ENCODE data around the gene ZNF326.
"Not testable (repeated sequence)": the region's sequence is repeated elsewhere in the genome, so short reads cannot be mapped to it uniquely, and the experiment has no call there.

The ZNF326 gene

GRCh38 chr1:89958851-89959654 lies 35.9 kb upstream of the ZNF326 start:
- peaks cover 4% of the 10 kb centered on the region for H3K9me3 Mint-ChIP-seq
- no peak overlapping the region for H3K27ac Mint-ChIP-seq
- peaks cover 2% of the 10 kb centered on the region for H3K36me3 Mint-ChIP-seq
- peaks cover 13% of the 10 kb centered on the region for H3K4me1 Mint-ChIP-seq
- no peaks in the 10 kb centered on the region for H3K27me3 Mint-ChIP-seq
- H3K4me3 Mint-ChIP-seq, result no peak overlapping the region

- H3K27ac Mint-ChIP-seq, result no peak overlapping the region
- H3K27me3 Mint-ChIP-seq, result no peaks in the 10 kb centered on the region
- peaks cover 4% of the 10 kb centered on the region for H3K9me3 Mint-ChIP-seq
- H3K4me1 Mint-ChIP-seq, result peaks cover 12% of the 10 kb centered on the region
- H3K4me3 Mint-ChIP-seq, result no peak overlapping the region
- H3K36me3 Mint-ChIP-seq, result peaks cover 2% of the 10 kb centered on the region
These were observed 35.2 kb upstream of the ZNF326 start for GRCh38 chr1:89959719-89960118.

- Mint-ChIP-seq H3K27ac (no peak overlapping the region), H3K36me3 (peaks cover 2% of the 10 kb centered on the region), H3K4me3 (no peak overlapping the region), H3K27me3 (no peaks in the 10 kb centered on the region), H3K4me1 (peaks cover 7% of the 10 kb centered on the region), H3K9me3 (peaks cover 4% of the 10 kb centered on the region)
These were observed 32.7 kb upstream of the ZNF326 start for GRCh38 chr1:89962024-89962741.

- no peaks in the 10 kb centered on the region for H3K27me3 Mint-ChIP-seq
- no peak overlapping the region for H3K27ac Mint-ChIP-seq
- peaks cover 2% of the 10 kb centered on the region for H3K36me3 Mint-ChIP-seq
- H3K4me3 Mint-ChIP-seq, result no peak overlapping the region
- peaks cover 3% of the 10 kb centered on the region for H3K4me1 Mint-ChIP-seq
- H3K9me3 Mint-ChIP-seq, result peaks cover 4% of the 10 kb centered on the region
These were observed 32.2 kb upstream of the ZNF326 start for GRCh38 chr1:89962742-89963075.

- H3K4me3 Mint-ChIP-seq, result no peak overlapping the region
- peaks cover 3% of the 10 kb centered on the region for H3K4me1 Mint-ChIP-seq
- H3K27ac Mint-ChIP-seq, result no peak overlapping the region
- H3K27me3 Mint-ChIP-seq, result no peaks in the 10 kb centered on the region
- H3K9me3 Mint-ChIP-seq, result no peaks in the 10 kb centered on the region
- H3K36me3 Mint-ChIP-seq, result no peaks in the 10 kb centered on the region
These were observed 29.6 kb upstream of the ZNF326 start for GRCh38 chr1:89965193-89965768.

GRCh38 chr1:89966656-89967055 lies 28.3 kb upstream of the ZNF326 start:
- H3K4me3 Mint-ChIP-seq, result no peak overlapping the region
- H3K4me1 Mint-ChIP-seq, result peaks cover 3% of the 10 kb centered on the region
- H3K9me3 Mint-ChIP-seq, result no peaks in the 10 kb centered on the region
- no peaks in the 10 kb centered on the region for H3K27me3 Mint-ChIP-seq
- H3K27ac Mint-ChIP-seq, result no peak overlapping the region
- H3K36me3 Mint-ChIP-seq, result no peaks in the 10 kb centered on the region

GRCh38 chr1:89971600-89971999 lies 23.3 kb upstream of the ZNF326 start:
- H3K27ac Mint-ChIP-seq, result no peak overlapping the region
- no peak overlapping the region for H3K4me3 Mint-ChIP-seq
- peaks cover under 1% of the 10 kb centered on the region for H3K4me1 Mint-ChIP-seq
- H3K27me3 Mint-ChIP-seq, result no peaks in the 10 kb centered on the region
- no peaks in the 10 kb centered on the region for H3K9me3 Mint-ChIP-seq
- no peaks in the 10 kb centered on the region for H3K36me3 Mint-ChIP-seq

GRCh38 chr1:89972024-89972423 lies 22.9 kb upstream of the ZNF326 start:
- no peaks in the 10 kb centered on the region for H3K9me3 Mint-ChIP-seq
- no peaks in the 10 kb centered on the region for H3K4me1 Mint-ChIP-seq
- no peaks in the 10 kb centered on the region for H3K36me3 Mint-ChIP-seq
- H3K4me3 Mint-ChIP-seq, result no peak overlapping the region
- no peaks in the 10 kb centered on the region for H3K27me3 Mint-ChIP-seq
- H3K27ac Mint-ChIP-seq, result no peak overlapping the region

GRCh38 chr1:89973471-89974127 lies 21.3 kb upstream of the ZNF326 start:
- Mint-ChIP-seq H3K27ac (no peak overlapping the region), H3K4me1 (no peaks in the 10 kb centered on the region), H3K36me3 (no peaks in the 10 kb centered on the region), H3K27me3 (no peaks in the 10 kb centered on the region), H3K9me3 (no peaks in the 10 kb centered on the region), H3K4me3 (no peak overlapping the region)

GRCh38 chr1:89974256-89974655 lies 20.7 kb upstream of the ZNF326 start:
- Mint-ChIP-seq H3K4me1 (no peaks in the 10 kb centered on the region), H3K36me3 (no peaks in the 10 kb centered on the region), H3K27me3 (no peaks in the 10 kb centered on the region), H3K9me3 (no peaks in the 10 kb centered on the region), H3K4me3 (no peak overlapping the region), H3K27ac (no peak overlapping the region)

- H3K4me3 Mint-ChIP-seq, result no peak overlapping the region
- H3K27me3 Mint-ChIP-seq, result no peaks in the 10 kb centered on the region
- H3K36me3 Mint-ChIP-seq, result no peaks in the 10 kb centered on the region
- H3K27ac Mint-ChIP-seq, result no peak overlapping the region
- no peaks in the 10 kb centered on the region for H3K9me3 Mint-ChIP-seq
- no peaks in the 10 kb centered on the region for H3K4me1 Mint-ChIP-seq
These were observed 20.0 kb upstream of the ZNF326 start for GRCh38 chr1:89974696-89975470.

GRCh38 chr1:89975540-89976125 lies 19.3 kb upstream of the ZNF326 start:
- Mint-ChIP-seq H3K4me3 (no peak overlapping the region), H3K4me1 (no peaks in the 10 kb centered on the region), H3K36me3 (no peaks in the 10 kb centered on the region), H3K9me3 (no peaks in the 10 kb centered on the region), H3K27me3 (no peaks in the 10 kb centered on the region), H3K27ac (no peak overlapping the region)

GRCh38 chr1:89978755-89979154 lies 16.2 kb upstream of the ZNF326 start:
- Mint-ChIP-seq H3K4me1 (no peaks in the 10 kb centered on the region), H3K27ac (no peak overlapping the region), H3K27me3 (no peaks in the 10 kb centered on the region), H3K4me3 (no peak overlapping the region), H3K36me3 (no peaks in the 10 kb centered on the region), H3K9me3 (no peaks in the 10 kb centered on the region)

- Mint-ChIP-seq H3K4me1 (no peaks in the 10 kb centered on the region), H3K27me3 (no peaks in the 10 kb centered on the region), H3K9me3 (no peaks in the 10 kb centered on the region), H3K36me3 (no peaks in the 10 kb centered on the region), H3K27ac (no peak overlapping the region), H3K4me3 (no peak overlapping the region)
These were observed 14.3 kb upstream of the ZNF326 start for GRCh38 chr1:89980605-89981004.

- H3K4me3 Mint-ChIP-seq, H3K27me3 Mint-ChIP-seq, H3K9me3 Mint-ChIP-seq, H3K27ac Mint-ChIP-seq, H3K4me1 Mint-ChIP-seq, H3K36me3 Mint-ChIP-seq: not testable (repeated sequence)
These were observed 12.1 kb upstream of the ZNF326 start for GRCh38 chr1:89982846-89983245.
